ENCODE measurements around the gene MACROD2. TPM values are rescaled to one million over a fixed set of nuclear protein-coding genes. Genes with fewer than 3 reads are reported as not detected.

The MACROD2 gene
- total RNA-seq, 1 donor from 2014 or later = 2.4 TPM

DNA sequence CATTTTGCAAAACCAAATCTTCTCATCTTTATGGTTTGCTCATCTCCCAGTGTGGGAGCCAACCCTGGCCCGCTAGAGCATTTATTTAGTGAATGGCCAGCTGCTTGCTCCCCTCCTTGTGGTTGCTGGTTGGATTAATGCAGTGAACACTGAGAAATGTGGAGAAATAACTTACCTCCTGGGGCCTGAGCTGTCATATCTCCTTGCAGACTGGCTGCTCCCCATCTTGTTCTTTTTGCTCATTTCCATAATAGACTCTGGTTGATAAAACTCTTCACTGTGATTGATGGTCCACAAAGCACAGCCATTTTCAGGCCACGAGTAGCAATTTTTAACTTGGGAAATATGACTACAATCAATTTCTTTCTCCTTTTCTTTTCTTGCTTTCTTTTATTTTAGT lies 1420.6 kb downstream of the MACROD2 start:
- no peaks in the 10 kb centered on the region for H3K27me3 Mint-ChIP-seq (ENCODE audit: low read depth, unreplicated experiment)
- no peak overlapping the region for H3K4me3 Mint-ChIP-seq (ENCODE audit: unreplicated experiment)
- Histone ChIP-seq H4K20me1 (ENCODE audit: insufficient read depth, low read length) (no peaks in the 10 kb centered on the region), H3K27ac (ENCODE audit: low read depth, low read length) (no peak overlapping the region), H3K4me1 (ENCODE audit: insufficient read depth, low read length) (no peaks in the 10 kb centered on the region), H3K79me2 (ENCODE audit: insufficient read depth, low read length) (no peaks in the 10 kb centered on the region), H3K4me3 (ENCODE audit: insufficient read depth, low read depth, low read length) (no peak overlapping the region), H3K9me3 (ENCODE audit: insufficient read depth, low read depth, low read length) (no peaks in the 10 kb centered on the region), H3K9ac (ENCODE audit: low read length) (no peak overlapping the region), H2AFZ (ENCODE audit: low read depth, low read length) (no peak overlapping the region), H3K36me3 (ENCODE audit: insufficient read depth, low read length) (no peaks in the 10 kb centered on the region), H3K4me2 (ENCODE audit: low read length) (no peak overlapping the region), H3K27me3 (ENCODE audit: insufficient read depth, low read length) (no peaks in the 10 kb centered on the region)
- FAIRE-seq (no peak), DNase-seq (ENCODE audit: low read depth) (no peak)
- no peak for TF ChIP-seq EZH2 (IDR thresholded peaks at IDR 0.05; ENCODE audit: insufficient read depth, low read length)
- TF ChIP-seq, protein P1, sequence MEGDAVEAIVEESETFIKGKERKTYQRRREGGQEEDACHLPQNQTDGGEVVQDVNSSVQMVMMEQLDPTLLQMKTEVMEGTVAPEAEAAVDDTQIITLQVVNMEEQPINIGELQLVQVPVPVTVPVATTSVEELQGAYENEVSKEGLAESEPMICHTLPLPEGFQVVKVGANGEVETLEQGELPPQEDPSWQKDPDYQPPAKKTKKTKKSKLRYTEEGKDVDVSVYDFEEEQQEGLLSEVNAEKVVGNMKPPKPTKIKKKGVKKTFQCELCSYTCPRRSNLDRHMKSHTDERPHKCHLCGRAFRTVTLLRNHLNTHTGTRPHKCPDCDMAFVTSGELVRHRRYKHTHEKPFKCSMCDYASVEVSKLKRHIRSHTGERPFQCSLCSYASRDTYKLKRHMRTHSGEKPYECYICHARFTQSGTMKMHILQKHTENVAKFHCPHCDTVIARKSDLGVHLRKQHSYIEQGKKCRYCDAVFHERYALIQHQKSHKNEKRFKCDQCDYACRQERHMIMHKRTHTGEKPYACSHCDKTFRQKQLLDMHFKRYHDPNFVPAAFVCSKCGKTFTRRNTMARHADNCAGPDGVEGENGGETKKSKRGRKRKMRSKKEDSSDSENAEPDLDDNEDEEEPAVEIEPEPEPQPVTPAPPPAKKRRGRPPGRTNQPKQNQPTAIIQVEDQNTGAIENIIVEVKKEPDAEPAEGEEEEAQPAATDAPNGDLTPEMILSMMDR (IDR thresholded peaks at IDR 0.05; ENCODE audit: insufficient read depth, low read depth, low read length) = no peak
- H3K4me1 Mint-ChIP-seq (ENCODE audit: low read depth, unreplicated experiment) = no peaks in the 10 kb centered on the region
- no peak overlapping the region for H3K27ac Mint-ChIP-seq (ENCODE audit: unreplicated experiment)
- no peaks in the 10 kb centered on the region for H3K36me3 Mint-ChIP-seq (ENCODE audit: low read depth, unreplicated experiment)
- H3K9me3 Mint-ChIP-seq (ENCODE audit: unreplicated experiment) = no peaks in the 10 kb centered on the region

DNA sequence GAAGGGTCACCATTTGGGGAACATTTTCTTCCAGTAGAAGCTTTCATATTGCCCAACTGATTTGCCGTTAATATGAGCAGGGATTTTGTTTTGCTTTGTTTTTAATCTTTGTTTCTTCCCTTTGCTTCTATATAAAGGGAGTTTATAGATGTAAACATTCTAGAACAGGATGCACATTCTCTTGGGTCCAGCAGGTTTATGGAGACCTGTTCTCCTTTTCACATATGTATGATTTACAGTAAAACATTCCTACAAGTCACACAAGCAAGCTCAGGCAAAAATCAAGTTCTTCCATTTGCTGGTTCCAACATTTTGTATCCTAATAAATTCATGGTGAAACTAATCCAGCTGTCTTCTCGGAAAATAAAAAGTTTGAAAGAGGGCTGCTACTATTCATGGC lies 1424.5 kb downstream of the MACROD2 start:
- no peaks in the 10 kb centered on the region for H3K9me3 ChIP-seq (ENCODE audit: insufficient read depth, low read depth, low read length)
- no peak overlapping the region for H3K4me2 ChIP-seq (ENCODE audit: low read length)
- H4K20me1 ChIP-seq (ENCODE audit: insufficient read depth, low read length) = no peaks in the 10 kb centered on the region
- no peak overlapping the region for H3K4me3 ChIP-seq (ENCODE audit: insufficient read depth, low read depth, low read length)
- no peak overlapping the region for H2AFZ ChIP-seq (ENCODE audit: low read depth, low read length)
- Mint-ChIP-seq H3K27ac (ENCODE audit: unreplicated experiment) (no peak overlapping the region), H3K4me1 (ENCODE audit: low read depth, unreplicated experiment) (peaks cover under 1% of the 10 kb centered on the region), H3K27me3 (ENCODE audit: low read depth, unreplicated experiment) (no peaks in the 10 kb centered on the region), H3K36me3 (ENCODE audit: low read depth, unreplicated experiment) (no peaks in the 10 kb centered on the region), H3K4me3 (ENCODE audit: unreplicated experiment) (no peak overlapping the region), H3K9me3 (ENCODE audit: unreplicated experiment) (no peaks in the 10 kb centered on the region)
- no peaks in the 10 kb centered on the region for H3K4me1 ChIP-seq (ENCODE audit: insufficient read depth, low read length)
- FAIRE-seq (no peak), DNase-seq (ENCODE audit: low read depth) (no peak)
- no peak for TF ChIP-seq EZH2 (IDR thresholded peaks at IDR 0.05; ENCODE audit: insufficient read depth, low read length)
- TF ChIP-seq, protein P1 (IDR thresholded peaks at IDR 0.05; ENCODE audit: insufficient read depth, low read depth, low read length) = no peak
- H3K79me2 ChIP-seq (ENCODE audit: insufficient read depth, low read length) = no peaks in the 10 kb centered on the region
- no peak overlapping the region for H3K27ac ChIP-seq (ENCODE audit: low read depth, low read length)
- H3K36me3 ChIP-seq (ENCODE audit: insufficient read depth, low read length) = no peaks in the 10 kb centered on the region
- H3K27me3 ChIP-seq (ENCODE audit: insufficient read depth, low read length) = no peaks in the 10 kb centered on the region
- no peak overlapping the region for H3K9ac ChIP-seq (ENCODE audit: low read length)

DNA sequence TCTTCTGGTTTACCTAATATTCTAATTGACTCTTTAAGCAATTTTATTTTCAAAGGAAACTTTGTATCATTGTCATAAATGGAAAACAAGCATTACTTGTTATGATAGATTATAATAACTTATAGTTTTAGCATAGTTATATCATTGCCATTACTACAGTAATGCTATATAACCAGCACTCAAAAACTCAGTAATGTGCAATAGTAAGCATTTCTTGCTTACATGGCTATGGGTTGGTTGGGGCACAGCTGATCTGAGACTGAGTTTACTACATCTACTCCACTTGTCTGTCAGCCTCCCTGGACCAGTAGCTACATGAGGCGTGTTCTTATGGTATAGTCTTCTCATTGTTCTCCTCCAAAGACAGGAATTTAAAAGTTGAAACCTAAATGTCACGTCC lies 1427.7 kb downstream of the MACROD2 start:
- FAIRE-seq = no peak
- no peak overlapping the region for H3K4me2 ChIP-seq (ENCODE audit: low read length)
- no peaks in the 10 kb centered on the region for H3K27me3 Mint-ChIP-seq (ENCODE audit: low read depth, unreplicated experiment)
- no peaks in the 10 kb centered on the region for H3K27me3 ChIP-seq (ENCODE audit: insufficient read depth, low read length)
- TF ChIP-seq, protein P1 (IDR thresholded peaks at IDR 0.05; ENCODE audit: insufficient read depth, low read depth, low read length) = no peak
- TF ChIP-seq EZH2 (IDR thresholded peaks at IDR 0.05; ENCODE audit: insufficient read depth, low read length) = no peak
- H3K9me3 ChIP-seq (ENCODE audit: insufficient read depth, low read depth, low read length) = no peaks in the 10 kb centered on the region
- no peak overlapping the region for H3K4me3 Mint-ChIP-seq (ENCODE audit: unreplicated experiment)
- no peak overlapping the region for H3K27ac ChIP-seq (ENCODE audit: low read depth, low read length)
- no peaks in the 10 kb centered on the region for H3K36me3 ChIP-seq (ENCODE audit: insufficient read depth, low read length)
- no peak overlapping the region for H3K9ac ChIP-seq (ENCODE audit: low read length)
- H3K27ac Mint-ChIP-seq (ENCODE audit: unreplicated experiment) = no peak overlapping the region
- H2AFZ ChIP-seq (ENCODE audit: low read depth, low read length) = no peak overlapping the region
- H3K4me1 Mint-ChIP-seq (ENCODE audit: low read depth, unreplicated experiment) = peaks cover 7% of the 10 kb centered on the region
- no peaks in the 10 kb centered on the region for H4K20me1 ChIP-seq (ENCODE audit: insufficient read depth, low read length)
- H3K36me3 Mint-ChIP-seq (ENCODE audit: low read depth, unreplicated experiment) = no peaks in the 10 kb centered on the region
- H3K79me2 ChIP-seq (ENCODE audit: insufficient read depth, low read length) = no peaks in the 10 kb centered on the region
- H3K4me1 ChIP-seq (ENCODE audit: insufficient read depth, low read length) = no peaks in the 10 kb centered on the region
- no peaks in the 10 kb centered on the region for H3K9me3 Mint-ChIP-seq (ENCODE audit: unreplicated experiment)
- DNase-seq (ENCODE audit: low read depth) = no peak
- H3K4me3 ChIP-seq (ENCODE audit: insufficient read depth, low read depth, low read length) = no peak overlapping the region
